PC-3 (cell line): ENCODE measurements around the gene SCAF4. TPM values are rescaled to one million over a fixed set of nuclear protein-coding genes. Genes with fewer than 3 reads are reported as not detected.
"Not testable (repeated sequence)": the region's sequence is repeated elsewhere in the genome, so short reads cannot be mapped to it uniquely, and the experiment has no call there.

Experiments used
- ATAC-seq: fragments of 200-7000 bp; cut with Tn5 transposase; 2 replicates; pipeline ENCODE4 v1.9.1; 2020; ENCODE audit warnings: mild to moderate bottlenecking, moderate library complexity
- BruUV-seq: library from RNA; stranded (reverse); fragments of 400-500 nt; replicated peaks from 2 replicates; lab custom pipeline; 2021; lab: Mats Ljungman, UMichigan
- CTCF ChIA-PET: fragments of 300-600 bp; sonication (Branson Sonifier 250); formaldehyde crosslinking; loops from one replicate; lab custom pipeline; 2022; ENCODE audit warnings: antibody characterized with exemption; lab: Charles Lee
- POLR2A ChIA-PET: fragments of 300-600 bp; sonication (Branson Sonifier 250); formaldehyde crosslinking; loops from one replicate; lab custom pipeline; 2022; ENCODE audit warnings: antibody characterized with exemption; ENCODE audit not compliant: unreplicated experiment; lab: Charles Lee
- DNase-seq: peaks from one replicate; pipeline ENCODE4 v3.0.0-alpha.2; 2015
- H2AFZ ChIP-seq: fragments of 300-600 bp; sonication (generic); 2 replicates; pipeline ENCODE4 v1.6.0; 2016; ENCODE audit warnings: antibody characterized with exemption, low read length
- H3F3A ChIP-seq: fragments of 300-600 bp; sonication (generic); one replicate; pipeline ENCODE4 v1.6.0; 2017; ENCODE audit warnings: antibody characterized with exemption, low read length, control low read depth, mild to moderate bottlenecking; ENCODE audit not compliant: unreplicated experiment
- H3K27ac ChIP-seq: fragments of 300-600 bp; sonication (generic); 2 replicates; pipeline ENCODE4 v1.5.1; 2016; ENCODE audit warnings: mild to moderate bottlenecking, low read length
- H3K27me3 ChIP-seq: fragments of 300-600 bp; sonication (generic); 2 replicates; pipeline ENCODE4 v1.6.1; 2016; ENCODE audit warnings: low read length, mixed read lengths
- H3K36me3 ChIP-seq: fragments of 300-600 bp; sonication (generic); 2 replicates; pipeline ENCODE4 v1.6.1; 2016; ENCODE audit warnings: low read depth, mixed run types, low read length, mixed read lengths
- H3K4me1 ChIP-seq: fragments of 300-600 bp; sonication (generic); 2 replicates; pipeline ENCODE4 v1.5.1; 2016; ENCODE audit warnings: low read length; ENCODE audit not compliant: insufficient read depth
- H3K4me2 ChIP-seq: fragments of 300-600 bp; sonication (generic); 2 replicates; pipeline ENCODE4 v1.6.0; 2016; ENCODE audit warnings: low read length
- H3K4me3 ChIP-seq: fragments of 300-600 bp; sonication (generic); 2 replicates; pipeline ENCODE4 v1.5.1; 2016; ENCODE audit warnings: mild to moderate bottlenecking, low read length, mixed read lengths
- H3K79me2 ChIP-seq: fragments of 300-600 bp; sonication (generic); 2 replicates; pipeline ENCODE4 v1.6.1; 2017; ENCODE audit warnings: low read length, mixed read lengths
- H3K9ac ChIP-seq: fragments of 300-600 bp; sonication (generic); 2 replicates; pipeline ENCODE4 v1.6.0; 2016; ENCODE audit warnings: mild to moderate bottlenecking, low read length
- H3K9me2 ChIP-seq: fragments of 300-600 bp; sonication (generic); replicated peaks from 2 replicates; pipeline ENCODE4 v1.6.1; 2016; ENCODE audit warnings: mixed run types, low read length, mixed read lengths
- H3K9me3 ChIP-seq: fragments of 300-600 bp; sonication (generic); 2 replicates; pipeline ENCODE4 v1.6.1; 2016; ENCODE audit warnings: low read length, mixed read lengths
- H4K20me1 ChIP-seq: fragments of 300-600 bp; sonication (generic); 2 replicates; pipeline ENCODE4 v1.6.1; 2016; ENCODE audit warnings: low read length, mixed read lengths
- EZH2 ChIP-seq: fragments of 300-600 bp; sonication (generic); IDR thresholded peaks from one replicate; pipeline ENCODE4 v1.6.1; 2017; ENCODE audit warnings: antibody characterized with exemption, mild to moderate bottlenecking, low read length; ENCODE audit not compliant: unreplicated experiment
- EZH2phosphoT487 ChIP-seq: fragments of 300-600 bp; sonication (generic); IDR thresholded peaks from 2 replicates; pipeline ENCODE4 v1.6.1; 2018; ENCODE audit warnings: mild to moderate bottlenecking, antibody characterized with exemption, low read length, borderline replicate concordance
- intact Hi-C: fragments of 100-400 bp; cut with micrococcal nuclease; formaldehyde crosslinking; loops from 2 replicates; pipeline ENCODE4 v1.9.0; 2023
- total RNA-seq: library from RNA; depleted of rRNA; stranded (reverse); fragments of >200 nt; gene quantifications from 2 replicates; pipeline ENCODE4 v1.2.3, GENCODE V29; 2014
- TF ChIP-seq, protein P1 (sequence below): fragments of 300-600 bp; sonication (generic); conservative IDR thresholded peaks from 2 replicates; pipeline ENCODE4 v1.5.1; 2017; ENCODE audit warnings: antibody characterized with exemption, low read depth, mild to moderate bottlenecking, low read length

Gene SCAF4
- total RNA-seq, 1 experiment from 2014 or later: 11.2 TPM

DNA sequence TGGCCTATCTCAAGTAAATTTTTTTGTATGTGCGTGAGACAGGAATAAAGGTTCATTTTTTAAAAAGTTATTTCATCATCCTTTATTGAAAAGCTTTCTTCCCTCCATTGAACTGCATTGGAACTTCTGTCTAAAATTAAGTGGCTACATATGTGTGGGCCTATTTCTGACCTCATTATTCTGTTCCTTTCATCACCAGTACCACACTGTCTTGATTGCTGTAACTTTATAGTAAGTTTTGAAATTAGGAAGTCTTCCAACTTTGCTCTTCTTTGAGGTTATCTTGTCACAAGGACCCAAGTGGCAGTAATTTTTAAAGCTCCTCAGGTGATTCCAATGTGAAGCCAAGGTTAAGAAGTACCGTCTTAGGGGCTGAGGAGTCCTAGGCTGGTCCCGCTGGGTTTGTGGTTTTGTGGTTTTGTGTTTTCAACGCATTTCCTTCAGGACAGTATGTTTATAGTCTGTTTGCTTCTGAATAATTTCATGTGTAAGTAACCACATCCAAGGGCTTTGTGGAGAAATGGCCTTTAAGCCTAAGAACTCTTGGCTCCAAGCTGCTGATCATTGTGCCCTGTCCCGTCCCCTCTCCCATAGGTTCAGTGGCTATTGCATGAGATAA lies 12.4 kb upstream of the SCAF4 start:
- H3K27ac ChIP-seq: no peak overlapping the region
- no peak for TF ChIP-seq EZH2phosphoT487
- no peak for TF ChIP-seq EZH2
- TF ChIP-seq, protein P1, sequence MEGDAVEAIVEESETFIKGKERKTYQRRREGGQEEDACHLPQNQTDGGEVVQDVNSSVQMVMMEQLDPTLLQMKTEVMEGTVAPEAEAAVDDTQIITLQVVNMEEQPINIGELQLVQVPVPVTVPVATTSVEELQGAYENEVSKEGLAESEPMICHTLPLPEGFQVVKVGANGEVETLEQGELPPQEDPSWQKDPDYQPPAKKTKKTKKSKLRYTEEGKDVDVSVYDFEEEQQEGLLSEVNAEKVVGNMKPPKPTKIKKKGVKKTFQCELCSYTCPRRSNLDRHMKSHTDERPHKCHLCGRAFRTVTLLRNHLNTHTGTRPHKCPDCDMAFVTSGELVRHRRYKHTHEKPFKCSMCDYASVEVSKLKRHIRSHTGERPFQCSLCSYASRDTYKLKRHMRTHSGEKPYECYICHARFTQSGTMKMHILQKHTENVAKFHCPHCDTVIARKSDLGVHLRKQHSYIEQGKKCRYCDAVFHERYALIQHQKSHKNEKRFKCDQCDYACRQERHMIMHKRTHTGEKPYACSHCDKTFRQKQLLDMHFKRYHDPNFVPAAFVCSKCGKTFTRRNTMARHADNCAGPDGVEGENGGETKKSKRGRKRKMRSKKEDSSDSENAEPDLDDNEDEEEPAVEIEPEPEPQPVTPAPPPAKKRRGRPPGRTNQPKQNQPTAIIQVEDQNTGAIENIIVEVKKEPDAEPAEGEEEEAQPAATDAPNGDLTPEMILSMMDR: no peak
- no peaks in the 10 kb centered on the region for H3F3A ChIP-seq
- DNase-seq (no peak), ATAC-seq (no peak)
- POLR2A ChIA-PET: no interaction called here
- no peaks in the 10 kb centered on the region for H3K9me2 ChIP-seq
- no peaks in the 10 kb centered on the region for H3K36me3 ChIP-seq
- H3K4me2 ChIP-seq: no peak overlapping the region
- H3K4me1 ChIP-seq: no peaks in the 10 kb centered on the region
- no peak overlapping the region for H3K4me3 ChIP-seq
- no TSS peak for BruUV-seq
- no peaks in the 10 kb centered on the region for H3K27me3 ChIP-seq
- intact Hi-C loops: no loop called here
- H4K20me1 ChIP-seq: no peaks in the 10 kb centered on the region
- CTCF ChIA-PET: no interaction called here
- no peak overlapping the region for H2AFZ ChIP-seq
- no peak overlapping the region for H3K9ac ChIP-seq
- no peaks in the 10 kb centered on the region for H3K9me3 ChIP-seq
- no peaks in the 10 kb centered on the region for H3K79me2 ChIP-seq

DNA sequence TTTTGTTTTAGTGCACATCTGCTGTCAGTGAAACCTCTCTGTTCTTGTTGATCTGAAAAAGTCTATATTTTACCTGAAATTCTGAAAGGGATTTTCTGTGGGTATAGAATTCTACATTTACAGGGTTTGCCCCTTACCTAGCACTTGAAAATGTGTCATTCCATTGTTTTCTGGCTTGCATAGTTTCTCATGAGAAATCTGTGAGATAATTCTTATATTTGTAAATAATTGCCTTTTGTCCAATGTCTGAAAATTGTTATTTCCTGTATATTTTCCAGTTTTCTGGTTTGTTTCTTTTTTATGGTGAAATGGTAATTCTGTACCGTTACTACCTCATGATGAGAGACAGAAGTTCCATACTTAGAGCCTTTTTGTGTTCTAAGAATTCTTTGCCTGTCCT lies 11.8 kb upstream of the SCAF4 start:
- BruUV-seq: no TSS peak
- no peaks in the 10 kb centered on the region for H3K27me3 ChIP-seq
- H3K9me3 ChIP-seq: no peaks in the 10 kb centered on the region
- H3K4me3 ChIP-seq: no peak overlapping the region
- ChIA-PET POLR2A (no interaction called here), CTCF (no interaction called here)
- H3K36me3 ChIP-seq: no peaks in the 10 kb centered on the region
- no peaks in the 10 kb centered on the region for H3K4me1 ChIP-seq
- no peaks in the 10 kb centered on the region for H3K79me2 ChIP-seq
- no peaks in the 10 kb centered on the region for H3K9me2 ChIP-seq
- no peak overlapping the region for H3K9ac ChIP-seq
- H3K4me2 ChIP-seq: no peak overlapping the region
- intact Hi-C loops: no loop called here
- no peak for ATAC-seq
- H2AFZ ChIP-seq: no peak overlapping the region
- DNase-seq: no peak
- no peaks in the 10 kb centered on the region for H3F3A ChIP-seq
- H4K20me1 ChIP-seq: no peaks in the 10 kb centered on the region
- no peak overlapping the region for H3K27ac ChIP-seq
- TF ChIP-seq EZH2 (no peak), EZH2phosphoT487 (no peak)
- TF ChIP-seq, protein P1: no peak

DNA sequence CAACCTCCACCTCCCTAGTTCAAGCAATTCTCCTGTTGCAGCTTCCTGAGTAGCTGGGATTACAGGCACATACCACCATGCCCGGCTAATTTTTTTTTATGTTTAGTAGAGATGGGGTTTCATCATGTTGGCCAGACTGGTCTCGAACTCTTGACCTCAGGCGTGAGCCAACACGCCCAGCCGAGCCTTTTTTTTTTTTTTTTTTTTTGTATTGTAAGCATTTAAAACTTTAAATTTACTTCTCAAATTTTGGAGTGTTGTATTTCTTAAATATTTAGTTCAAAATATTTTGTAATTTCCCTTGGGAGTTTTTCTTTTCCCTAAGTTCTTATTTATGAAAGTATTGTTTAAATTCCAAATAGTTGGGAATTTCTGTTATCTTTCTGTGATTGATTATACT lies 9.2 kb upstream of the SCAF4 start:
- Histone ChIP-seq H3K27ac (no peak overlapping the region), H4K20me1 (no peaks in the 10 kb centered on the region), H3K4me3 (no peak overlapping the region), H3K27me3 (no peaks in the 10 kb centered on the region), H3K9me2 (no peaks in the 10 kb centered on the region), H3F3A (no peaks in the 10 kb centered on the region), H3K4me1 (no peaks in the 10 kb centered on the region), H2AFZ (no peak overlapping the region), H3K4me2 (no peak overlapping the region), H3K79me2 (no peaks in the 10 kb centered on the region), H3K9ac (no peak overlapping the region), H3K36me3 (no peaks in the 10 kb centered on the region), H3K9me3 (no peaks in the 10 kb centered on the region)
- no TSS peak for BruUV-seq
- ATAC-seq (no peak), DNase-seq (no peak)
- CTCF ChIA-PET: no interaction called here
- TF ChIP-seq EZH2 (no peak), EZH2phosphoT487 (no peak)
- TF ChIP-seq, protein P1: no peak
- intact Hi-C loops: no loop called here
- POLR2A ChIA-PET: no interaction called here

DNA sequence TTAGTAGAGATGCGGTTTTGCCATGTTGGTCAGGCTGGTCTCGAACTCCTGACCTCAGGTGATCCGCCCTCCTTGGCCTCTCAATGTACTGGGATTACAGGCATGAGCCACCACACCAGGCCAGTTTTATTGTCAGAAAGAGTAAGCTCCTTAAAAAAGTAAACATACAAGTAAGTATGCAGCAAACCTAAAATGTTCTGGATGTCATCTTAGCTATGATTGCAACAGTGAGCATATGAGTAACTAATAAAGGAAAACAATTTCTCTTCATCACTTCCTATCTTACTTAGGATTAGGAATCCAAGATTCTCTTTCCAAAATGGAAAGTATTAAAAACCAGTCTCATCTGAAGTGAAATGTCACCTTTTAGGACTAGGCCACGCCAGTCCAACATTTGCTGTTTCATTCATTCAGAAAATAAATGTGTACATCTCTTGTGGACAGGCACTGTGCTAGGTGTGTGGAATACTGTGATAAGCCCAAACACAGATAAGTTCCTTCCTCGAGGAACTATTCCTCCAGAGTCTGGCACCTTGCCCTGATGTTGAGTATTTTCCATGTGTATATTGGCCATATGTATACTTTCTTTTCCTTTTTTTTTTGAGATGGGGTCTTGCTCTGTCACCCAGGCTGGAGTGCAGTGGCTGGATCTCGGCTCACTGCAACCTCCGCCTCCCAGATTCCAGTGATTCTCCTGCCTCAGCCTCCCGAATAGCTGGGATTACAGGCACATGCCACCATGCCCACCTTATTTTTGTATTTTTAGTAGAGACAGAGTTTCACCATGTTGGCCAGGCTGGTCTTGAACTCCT lies 5.9 kb upstream of the SCAF4 start:
- DNase-seq, ATAC-seq, POLR2A ChIA-PET: not testable (repeated sequence)

More for the DNA sequence above, 5.9 kb upstream of the SCAF4 start:
- H3K36me3 ChIP-seq, H3K4me3 ChIP-seq, H3K4me1 ChIP-seq, H4K20me1 ChIP-seq, H3K79me2 ChIP-seq, H3K9me3 ChIP-seq, H2AFZ ChIP-seq, H3K4me2 ChIP-seq, CTCF ChIA-PET, H3K9ac ChIP-seq, H3K27me3 ChIP-seq, H3F3A ChIP-seq, H3K9me2 ChIP-seq, H3K27ac ChIP-seq, BruUV-seq, intact Hi-C loops: not testable (repeated sequence)
